Right renal cortex interstitium (tissue), 3 donors: ENCODE measurements around the gene TNNT2. TPM values are rescaled to one million over a fixed set of nuclear protein-coding genes. Genes with fewer than 3 reads are reported as not detected.

Experiments used
- DNase-seq, 3 donors: peaks; one replicate each; pipeline ENCODE4 v3.0.0-alpha.2; 2013; ENCODE audit warnings: low read depth in 3 of 3, low spot score in 2 of 3
- polyA plus RNA-seq, 3 donors: library from polyadenylated mRNA; unstranded; fragments of 120-200 nt; gene quantifications; one replicate each; pipeline ENCODE4 v1.2.1, GENCODE V29; 2013; ENCODE audit not compliant: insufficient read length in 3 of 3

TNNT2 gene
- polyA plus RNA-seq, 3 donors, result 64.7 to 73.7 (median 72.2) TPM

DNA sequence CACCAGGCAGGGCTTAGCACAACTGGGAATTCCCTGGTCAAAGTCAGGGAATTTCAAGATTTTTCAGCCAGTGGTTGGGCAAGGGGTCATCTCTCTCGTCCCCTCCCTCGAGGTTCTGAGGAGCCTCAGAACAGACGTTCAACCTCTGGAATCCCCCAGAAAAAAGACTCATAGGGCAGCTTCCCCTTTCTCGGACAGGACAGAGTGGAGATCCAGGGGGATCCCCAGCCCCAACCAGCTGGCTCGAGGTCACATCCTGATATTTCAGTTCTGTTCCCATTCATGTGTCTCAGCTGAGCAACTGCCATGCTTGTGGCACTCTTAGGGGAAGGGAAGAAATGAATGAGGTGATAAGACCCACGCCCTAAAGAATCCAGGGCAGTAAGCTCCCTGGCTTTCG lies 26.6 kb upstream of the TNNT2 start:
- DNase-seq, result no peak

DNA sequence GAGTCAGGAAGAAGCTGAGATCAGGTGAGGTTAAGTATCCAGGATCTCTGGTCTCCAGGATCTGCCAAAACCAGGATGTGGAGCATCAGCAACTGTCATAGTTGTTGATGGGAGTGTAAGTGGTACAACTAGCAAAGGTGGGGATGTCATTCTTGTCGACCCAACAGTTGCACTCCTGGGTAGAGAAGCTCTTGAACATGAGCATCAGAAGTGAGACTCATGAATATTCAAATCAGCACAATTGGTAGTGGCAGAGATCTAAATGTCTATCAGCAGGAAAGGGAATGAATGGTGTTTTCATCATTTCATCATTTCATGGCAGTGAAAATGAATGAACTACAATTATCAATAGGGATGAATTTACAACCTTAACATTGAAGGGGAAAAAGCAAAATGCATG lies 25.9 kb upstream of the TNNT2 start:
- no peak for DNase-seq

DNA sequence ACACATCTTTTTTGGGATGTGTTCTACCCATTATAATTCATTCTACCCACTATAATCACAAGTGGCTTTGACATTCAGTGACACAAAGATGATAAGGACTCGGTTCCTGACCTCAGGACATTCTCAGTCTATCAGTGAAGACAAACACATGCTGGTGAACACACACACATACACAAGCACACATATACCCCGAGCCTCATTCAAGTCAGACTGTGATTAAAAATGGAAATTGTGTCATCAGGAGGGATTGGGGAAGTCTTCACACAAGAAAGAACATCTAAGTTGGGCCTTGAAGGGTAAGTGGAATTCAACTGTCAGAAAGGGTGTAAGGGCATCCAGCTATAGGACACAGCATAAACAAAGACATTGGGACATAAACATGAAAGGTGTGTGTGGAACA lies 24.2 kb upstream of the TNNT2 start:
- no peak for DNase-seq

GRCh38 chr1:201400852-201401230 lies 23.4 kb upstream of the TNNT2 start:
- no peak for DNase-seq

DNA sequence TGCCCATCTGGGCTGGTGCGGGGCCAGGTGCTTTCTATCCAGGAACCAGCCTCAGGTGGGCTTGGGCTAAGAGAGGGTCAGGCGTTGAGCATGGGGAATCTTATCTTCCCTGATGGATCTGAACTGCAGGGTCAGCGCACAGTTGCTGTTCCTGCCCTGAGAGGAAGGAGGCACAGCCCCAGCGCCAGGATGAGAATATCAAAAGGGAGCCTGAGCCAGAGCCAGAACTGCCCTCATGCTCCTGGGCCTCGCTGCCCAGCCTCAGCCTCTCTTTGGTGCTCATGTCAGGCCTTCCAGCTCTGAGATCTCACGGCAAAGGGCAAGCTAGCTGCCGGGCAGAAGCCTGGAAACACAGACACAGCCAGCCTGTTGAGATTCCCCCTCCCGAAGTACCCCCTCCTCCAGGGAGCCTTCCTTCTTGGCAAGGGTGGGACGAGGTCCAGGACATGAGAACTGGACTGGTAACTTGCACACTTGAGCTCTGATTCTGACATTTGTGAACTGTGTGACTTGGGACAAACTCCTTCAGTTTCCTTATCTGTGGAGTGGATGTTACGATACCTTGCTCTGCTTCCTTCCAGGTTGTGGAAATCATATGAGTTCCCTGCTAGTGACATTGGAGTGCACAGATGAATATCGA lies 22.9 kb upstream of the TNNT2 start:
- no peak for DNase-seq

- DNase-seq, result no peak
These were observed 22.1 kb upstream of the TNNT2 start for GRCh38 chr1:201399352-201400126.

GRCh38 chr1:201399018-201399351 lies 21.5 kb upstream of the TNNT2 start, which contains the start of gene LAD1:
Gene LAD1, minus strand, starts transcription at chr1:201399324. Its CDS starts 18 bp downstream, at chr1:201399306.
- no peak for DNase-seq

DNA sequence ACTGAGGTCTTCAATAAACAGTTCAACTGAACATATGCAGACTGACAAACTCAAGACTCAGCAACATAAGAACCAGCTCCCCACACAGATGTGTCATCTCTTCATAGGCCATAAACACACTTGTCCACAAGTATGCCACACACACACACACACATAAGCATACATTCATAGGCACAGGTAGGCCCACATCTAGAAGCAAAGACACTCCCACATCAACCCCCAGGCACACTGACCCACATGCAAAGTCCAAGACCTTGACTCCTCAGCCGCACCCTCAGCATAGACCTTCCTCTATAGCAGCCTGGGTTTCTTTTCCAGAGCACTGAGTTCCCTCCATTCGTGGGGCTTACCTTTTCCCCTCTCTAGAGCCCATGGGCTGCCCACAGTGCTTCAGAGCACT lies 20.2 kb upstream of the TNNT2 start:
- DNase-seq, result no peak

DNA sequence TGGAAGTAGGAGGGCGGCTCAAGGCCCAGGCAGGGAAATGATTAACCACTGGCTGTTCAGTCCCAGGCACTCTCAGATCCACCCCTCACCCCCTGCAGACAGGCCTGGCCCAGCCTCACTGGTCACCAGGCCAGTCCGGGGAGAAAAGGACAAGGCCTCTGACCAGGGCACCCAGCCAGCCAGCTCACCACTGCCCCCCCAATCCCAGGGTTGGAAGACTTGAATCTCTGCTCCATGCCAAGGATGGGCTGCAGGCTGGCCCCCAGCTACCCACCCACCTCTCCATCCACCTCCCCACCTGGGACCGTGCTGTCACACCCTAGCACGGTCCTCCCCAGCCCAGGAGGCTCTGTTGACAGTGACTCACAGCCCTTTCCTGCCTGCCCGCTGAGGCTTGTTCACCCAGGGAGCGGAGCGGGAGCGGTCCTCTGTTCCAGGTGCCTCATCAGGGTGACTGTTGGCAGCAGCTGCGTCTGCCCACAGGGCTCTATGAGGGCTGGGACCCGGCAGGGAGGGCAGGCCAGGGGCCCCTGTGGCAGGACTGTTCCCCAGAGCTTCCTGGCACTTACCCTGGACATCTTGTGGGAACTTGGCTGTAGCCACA lies 19.5 kb upstream of the TNNT2 start:
- DNase-seq, result no peak

- DNase-seq, result no peak
These were observed 18.5 kb upstream of the TNNT2 start for GRCh38 chr1:201395936-201396335.

- no peak for DNase-seq
These were observed 17.1 kb upstream of the TNNT2 start for GRCh38 chr1:201394591-201394990.

DNA sequence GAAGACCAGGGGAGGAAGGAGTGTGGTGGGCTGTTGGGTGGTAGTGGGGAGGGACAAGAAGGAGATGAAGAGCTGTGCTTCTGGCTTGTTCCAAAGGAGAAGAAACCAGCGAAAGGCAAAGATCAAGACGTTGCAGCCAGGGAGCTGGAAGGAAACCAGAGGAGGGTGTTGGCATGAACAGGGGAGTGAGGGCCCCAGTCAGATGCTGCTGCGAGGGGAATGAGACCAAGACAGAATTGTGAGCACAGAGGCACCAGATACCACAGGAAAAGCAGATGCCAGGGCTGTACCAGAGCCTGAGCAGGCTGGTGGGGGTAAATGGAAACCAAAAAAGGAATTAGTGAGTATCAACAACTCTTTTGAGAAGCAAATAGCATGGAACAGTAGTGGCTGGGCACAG lies 15.6 kb upstream of the TNNT2 start:
- no peak for DNase-seq

DNA sequence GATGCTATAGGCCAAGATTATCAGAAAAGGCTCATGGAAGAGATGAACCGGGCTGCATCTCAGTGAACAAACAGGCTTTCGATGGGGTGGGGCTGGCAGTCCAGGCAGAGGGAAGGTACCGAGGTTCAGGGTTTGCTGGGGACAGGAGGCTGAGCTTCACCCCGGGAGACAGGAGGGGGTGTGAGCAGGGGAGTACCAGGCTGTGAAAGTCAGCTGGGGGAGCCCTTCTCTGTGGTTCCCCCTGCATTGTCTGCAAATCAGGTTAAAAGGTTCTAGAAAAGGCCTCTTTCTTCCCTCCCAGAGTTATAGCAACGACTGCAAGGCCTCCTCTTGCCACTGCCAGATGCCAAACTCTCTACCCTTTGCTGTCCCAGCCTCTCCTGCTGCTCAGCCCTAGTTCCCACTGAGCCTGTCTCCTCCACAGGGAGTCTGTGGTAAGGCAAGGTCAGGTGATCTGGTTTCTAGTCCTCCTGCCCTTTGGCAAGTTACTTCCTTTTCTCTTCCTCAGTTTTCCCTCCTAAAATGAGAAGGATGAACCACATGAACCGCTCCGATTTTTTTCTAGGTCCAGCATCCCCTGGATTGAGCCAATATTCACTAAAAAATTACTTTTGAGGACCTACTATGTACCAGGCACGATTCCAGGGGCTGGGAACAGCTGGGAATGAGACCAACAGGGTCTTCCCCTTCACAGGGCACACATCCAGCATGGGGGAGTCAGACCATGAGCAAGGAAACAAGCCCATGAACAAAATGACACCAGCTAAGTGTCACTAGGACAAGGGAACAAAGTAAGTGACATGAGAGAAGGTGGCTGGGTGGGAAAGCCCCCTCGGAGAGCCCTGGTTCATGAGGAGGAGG lies 14.4 kb upstream of the TNNT2 start:
- no peak for DNase-seq

DNA sequence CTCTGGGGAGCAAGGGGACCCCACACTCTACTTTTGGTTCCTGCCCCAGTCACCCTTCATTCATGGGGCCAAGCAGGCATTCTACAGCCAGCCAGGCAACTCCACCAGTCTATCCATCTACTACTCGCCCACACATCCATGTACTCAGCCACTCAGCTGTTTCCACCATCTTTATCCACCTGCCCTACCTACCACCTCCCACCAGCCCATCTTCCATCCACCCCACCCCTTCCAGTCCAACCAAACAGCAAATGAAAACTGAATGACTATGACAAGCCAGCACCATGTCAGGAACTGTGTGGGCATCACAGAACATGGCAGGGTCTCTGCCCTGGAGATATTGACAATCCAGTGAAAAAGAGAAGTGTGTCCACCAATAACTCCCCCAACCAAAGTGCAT lies 13.7 kb upstream of the TNNT2 start:
- no peak for DNase-seq

- no peak for DNase-seq
These were observed 11.6 kb upstream of the TNNT2 start for GRCh38 chr1:201389051-201389450.

DNA sequence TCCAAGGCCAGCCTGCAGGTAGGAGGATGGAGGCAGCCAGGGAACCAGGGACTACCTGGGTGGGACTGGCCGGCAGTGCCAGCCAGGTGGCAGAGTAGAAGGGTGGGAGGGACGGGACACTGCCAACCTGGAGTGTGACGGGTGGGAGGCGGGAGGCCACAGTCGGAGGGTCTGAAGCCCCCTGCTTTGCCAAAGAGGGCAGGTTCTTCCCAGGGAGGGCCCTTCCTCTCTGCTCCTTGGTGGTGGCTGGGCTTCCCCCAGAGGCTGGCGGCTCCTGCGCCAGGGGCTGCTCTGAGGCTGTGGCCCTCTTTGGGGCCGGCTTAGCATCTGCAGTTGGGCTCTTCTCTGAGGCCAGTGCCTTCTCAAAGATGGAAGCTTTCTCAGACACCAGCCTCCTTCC lies 8.7 kb upstream of the TNNT2 start:
- DNase-seq, result no peak

DNA sequence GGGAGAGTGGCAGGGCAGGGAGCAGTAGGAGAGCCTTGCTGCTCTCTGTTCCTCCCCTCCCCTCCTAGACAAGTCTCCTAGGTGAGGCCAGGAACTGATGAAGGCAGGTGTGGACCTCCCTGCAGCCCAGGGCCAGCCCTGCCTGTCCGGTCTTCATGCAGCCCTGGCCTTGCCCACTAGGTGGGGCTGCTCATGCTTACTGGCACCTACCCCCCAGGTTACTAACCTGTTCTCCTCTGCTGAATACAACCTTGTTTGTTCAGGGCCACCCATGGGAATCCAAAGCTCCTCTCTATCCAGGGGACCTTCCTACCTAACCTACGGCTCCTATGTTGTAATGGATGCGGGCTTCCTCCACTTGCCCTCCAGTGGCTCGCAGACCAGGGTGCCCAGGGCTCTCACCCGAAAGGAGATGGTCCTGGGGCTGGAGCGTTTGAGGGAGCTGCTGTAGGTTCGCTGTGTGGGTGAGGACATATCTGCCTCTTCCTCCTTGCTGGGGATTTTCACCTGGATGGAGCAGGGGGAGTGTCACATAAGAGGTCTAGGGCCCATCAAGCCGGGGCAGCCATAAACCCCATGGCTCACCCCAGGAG lies 7.9 kb upstream of the TNNT2 start:
- no peak for DNase-seq

DNA sequence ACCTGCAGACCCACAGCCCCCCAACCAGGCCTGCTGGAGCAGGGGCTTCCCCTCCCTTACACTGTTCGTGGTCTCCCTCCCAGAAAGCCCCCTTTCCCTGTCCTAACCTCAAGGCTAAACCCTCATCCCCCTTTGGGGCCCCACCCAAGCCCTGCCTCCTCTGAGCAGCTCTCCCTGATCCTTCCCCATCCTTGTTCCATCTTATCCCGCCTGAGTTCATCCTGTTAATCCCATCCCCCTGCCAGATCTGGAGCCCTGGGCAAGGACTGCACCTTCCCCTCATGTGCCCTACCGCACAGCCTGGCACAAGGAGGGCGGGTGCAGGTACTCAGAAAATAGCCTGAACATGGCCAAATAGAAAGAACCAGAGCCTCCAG lies 6.9 kb upstream of the TNNT2 start:
- no peak for DNase-seq

DNA sequence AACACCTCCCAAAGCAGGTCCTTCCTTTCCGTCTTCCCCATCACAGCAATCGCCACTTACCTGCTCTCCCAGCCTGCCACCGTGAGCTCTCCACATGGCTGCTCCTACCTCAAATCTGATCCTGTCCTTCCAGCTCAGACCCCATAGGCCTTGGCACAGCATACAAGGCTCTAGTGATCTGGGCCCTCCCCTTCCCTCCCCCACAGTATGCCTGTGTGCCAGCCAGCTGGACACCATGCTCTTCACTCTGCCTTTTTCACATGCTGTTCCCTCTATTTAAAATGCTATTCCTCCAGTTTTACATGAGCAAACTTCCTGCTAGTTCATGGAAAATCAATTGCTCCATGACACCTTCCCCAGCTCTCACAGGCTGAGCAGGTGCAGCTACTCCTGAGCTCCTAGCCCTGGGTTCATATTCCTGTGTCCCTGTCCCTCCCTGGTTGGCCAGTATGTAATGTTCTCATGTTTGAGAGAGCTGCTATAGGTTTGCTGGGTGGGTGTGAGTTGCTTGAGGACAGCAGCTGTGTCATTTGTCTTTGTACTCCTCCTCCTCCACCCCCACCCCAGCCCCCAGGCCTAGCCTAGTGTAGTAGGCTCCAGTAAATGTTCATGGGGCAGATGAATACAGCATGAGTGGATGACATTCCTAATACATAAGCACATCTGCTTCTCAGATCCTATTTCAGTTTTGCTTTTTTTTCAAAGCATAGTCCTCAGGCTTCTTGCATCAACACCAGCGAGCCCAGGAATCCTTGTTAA lies 6.3 kb upstream of the TNNT2 start:
- no peak for DNase-seq

GRCh38 chr1:201381130-201381529 lies 3.6 kb upstream of the TNNT2 start:
- DNase-seq, result no peak
